Astrocyte (in vitro differentiated cells and primary cell): Measurements from ENCODE around the gene SH3BP4. TPM values are rescaled to one million over a fixed set of nuclear protein-coding genes. Genes with fewer than 3 reads are reported as not detected.

Experiments
- DNase-seq: peaks from one replicate; pipeline ENCODE4 v3.0.0-alpha.2; 2010; ENCODE audit warnings: low read depth
- FAIRE-seq: peaks from 2 replicates; lab custom pipeline; 2011; peaks lifted over from hg19 to GRCh38; lab: Jason Lieb, UNC
- H2AFZ ChIP-seq: 2 replicates; pipeline ENCODE4 v1.6.0; 2012; ENCODE audit warnings: low read depth, low read length, inconsistent platforms
- H3K27ac ChIP-seq: 2 replicates; pipeline ENCODE4 v1.5.1; 2011; ENCODE audit warnings: low read depth, low read length, inconsistent platforms
- H3K27me3 ChIP-seq: 2 replicates; pipeline ENCODE4 v1.6.0; 2011; ENCODE audit warnings: low read length, inconsistent platforms; ENCODE audit not compliant: insufficient read depth
- H3K36me3 ChIP-seq: 2 replicates; pipeline ENCODE4 v1.5.1; 2011; ENCODE audit warnings: low read length, inconsistent platforms; ENCODE audit not compliant: insufficient read depth
- H3K4me1 ChIP-seq: 2 replicates; pipeline ENCODE4 v1.5.1; 2011; ENCODE audit warnings: low read length, inconsistent platforms; ENCODE audit not compliant: insufficient read depth
- H3K4me2 ChIP-seq: 2 replicates; pipeline ENCODE4 v1.6.0; 2012; ENCODE audit warnings: low read length, inconsistent platforms
- H3K4me3 ChIP-seq: 2 replicates; pipeline ENCODE4 v1.5.1; 2011; ENCODE audit warnings: low read depth, mild to moderate bottlenecking, low read length, inconsistent platforms; ENCODE audit not compliant: insufficient read depth
- H3K79me2 ChIP-seq: 2 replicates; pipeline ENCODE4 v1.6.0; 2012; ENCODE audit warnings: mild to moderate bottlenecking, low read length, inconsistent platforms; ENCODE audit not compliant: insufficient read depth
- H3K9ac ChIP-seq: 2 replicates; pipeline ENCODE4 v1.6.0; 2012; ENCODE audit warnings: mild to moderate bottlenecking, low read length, inconsistent platforms
- H3K9me3 ChIP-seq: 2 replicates; pipeline ENCODE4 v1.5.1; 2012; ENCODE audit warnings: low read depth, mild to moderate bottlenecking, low read length, inconsistent platforms; ENCODE audit not compliant: insufficient read depth
- H4K20me1 ChIP-seq: 2 replicates; pipeline ENCODE4 v1.6.0; 2012; ENCODE audit warnings: low read length, inconsistent platforms; ENCODE audit not compliant: insufficient read depth
- H3K27ac Mint-ChIP-seq: one replicate; pipeline ENCODE4 v1.8.0; 2021; ENCODE audit warnings: mild to moderate bottlenecking, mixed read lengths; ENCODE audit not compliant: unreplicated experiment
- H3K27me3 Mint-ChIP-seq: one replicate; pipeline ENCODE4 v1.8.0; 2021; ENCODE audit warnings: low read depth, mixed read lengths; ENCODE audit not compliant: unreplicated experiment
- H3K36me3 Mint-ChIP-seq: one replicate; pipeline ENCODE4 v1.8.0; 2021; ENCODE audit warnings: low read depth, mixed read lengths; ENCODE audit not compliant: unreplicated experiment
- H3K4me1 Mint-ChIP-seq: one replicate; pipeline ENCODE4 v1.8.0; 2021; ENCODE audit warnings: low read depth, mixed read lengths; ENCODE audit not compliant: unreplicated experiment
- H3K4me3 Mint-ChIP-seq: one replicate; pipeline ENCODE4 v1.8.0; 2021; ENCODE audit warnings: mild to moderate bottlenecking, moderate library complexity, mixed read lengths; ENCODE audit not compliant: unreplicated experiment
- H3K9me3 Mint-ChIP-seq: one replicate; pipeline ENCODE4 v1.8.0; 2021; ENCODE audit warnings: mild to moderate bottlenecking, mixed read lengths; ENCODE audit not compliant: unreplicated experiment
- EZH2 ChIP-seq: IDR thresholded peaks from 2 replicates; pipeline ENCODE4 v1.6.1; 2012; ENCODE audit warnings: mild to moderate bottlenecking, low read length, inconsistent platforms; ENCODE audit not compliant: insufficient read depth
- total RNA-seq: library from RNA; stranded (reverse); gene quantifications from 2 replicates; pipeline ENCODE4 v1.2.1, GENCODE V29; 2021
- TF ChIP-seq, protein P1 (sequence below): IDR thresholded peaks from 2 replicates; pipeline ENCODE4 v1.5.1; 2011; ENCODE audit warnings: low read depth, mild to moderate bottlenecking, inconsistent platforms, low read length, moderate library complexity; ENCODE audit not compliant: insufficient read depth

SH3BP4 gene
- total RNA-seq, 1 donor from 2014 or later: 127 TPM

DNA sequence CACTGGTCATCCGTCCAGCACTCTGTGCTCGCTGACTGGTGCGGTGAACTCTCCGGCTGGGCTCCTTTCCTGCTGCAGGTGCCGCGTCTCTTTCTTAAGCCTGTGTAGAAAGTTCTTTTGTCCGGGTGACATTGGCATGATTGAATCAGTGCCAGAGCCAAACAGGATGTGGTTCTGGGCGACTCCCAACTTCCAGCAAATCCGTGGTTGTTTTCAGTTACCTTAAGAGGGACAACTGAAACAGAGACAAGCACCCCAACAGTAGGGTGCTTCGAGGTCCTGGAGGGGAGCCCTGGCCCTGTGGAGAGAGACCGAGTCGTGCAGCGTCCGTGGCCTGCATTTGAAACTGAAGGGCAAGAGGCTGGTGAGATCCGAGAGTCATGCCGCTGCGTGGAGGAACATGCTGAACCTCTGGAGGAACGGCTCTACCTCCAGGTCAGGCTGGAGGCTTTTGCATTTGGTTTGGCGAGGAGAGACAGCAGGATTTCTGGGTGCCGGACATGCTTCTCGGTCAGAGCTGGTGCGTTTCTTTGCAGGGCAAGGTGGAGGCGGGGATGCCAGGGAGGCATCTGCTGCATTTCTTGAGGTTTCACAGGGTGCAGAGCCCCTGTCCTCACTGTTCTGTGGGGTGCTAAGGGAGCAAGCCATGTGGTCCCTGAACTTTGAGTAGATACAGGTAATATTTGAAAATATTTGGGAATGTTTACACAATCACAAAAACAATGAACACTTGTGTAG, 26.8 kb downstream of the SH3BP4 start:
- Histone ChIP-seq H3K27ac (peak overlapping the region; percentile 93), H2AFZ (no peak overlapping the region), H3K9me3 (no peaks in the 10 kb centered on the region), H3K4me1 (peaks cover 70% of the 10 kb centered on the region), H3K9ac (peak overlapping the region; percentile 32), H3K4me2 (peak overlapping the region; percentile 67), H3K36me3 (peaks cover 16% of the 10 kb centered on the region), H4K20me1 (peaks cover 90% of the 10 kb centered on the region), H3K79me2 (peaks cover 92% of the 10 kb centered on the region), H3K4me3 (no peak overlapping the region), H3K27me3 (no peaks in the 10 kb centered on the region)
- Mint-ChIP-seq H3K27me3 (no peaks in the 10 kb centered on the region), H3K27ac (peak overlapping the region; percentile 87), H3K4me1 (peaks cover 76% of the 10 kb centered on the region), H3K36me3 (peaks cover 38% of the 10 kb centered on the region), H3K4me3 (peak overlapping the region; percentile 16), H3K9me3 (peaks cover 3% of the 10 kb centered on the region)
- DNase-seq (peak; percentile 68), FAIRE-seq (no peak)
- no peak for TF ChIP-seq EZH2
- TF ChIP-seq, protein P1, sequence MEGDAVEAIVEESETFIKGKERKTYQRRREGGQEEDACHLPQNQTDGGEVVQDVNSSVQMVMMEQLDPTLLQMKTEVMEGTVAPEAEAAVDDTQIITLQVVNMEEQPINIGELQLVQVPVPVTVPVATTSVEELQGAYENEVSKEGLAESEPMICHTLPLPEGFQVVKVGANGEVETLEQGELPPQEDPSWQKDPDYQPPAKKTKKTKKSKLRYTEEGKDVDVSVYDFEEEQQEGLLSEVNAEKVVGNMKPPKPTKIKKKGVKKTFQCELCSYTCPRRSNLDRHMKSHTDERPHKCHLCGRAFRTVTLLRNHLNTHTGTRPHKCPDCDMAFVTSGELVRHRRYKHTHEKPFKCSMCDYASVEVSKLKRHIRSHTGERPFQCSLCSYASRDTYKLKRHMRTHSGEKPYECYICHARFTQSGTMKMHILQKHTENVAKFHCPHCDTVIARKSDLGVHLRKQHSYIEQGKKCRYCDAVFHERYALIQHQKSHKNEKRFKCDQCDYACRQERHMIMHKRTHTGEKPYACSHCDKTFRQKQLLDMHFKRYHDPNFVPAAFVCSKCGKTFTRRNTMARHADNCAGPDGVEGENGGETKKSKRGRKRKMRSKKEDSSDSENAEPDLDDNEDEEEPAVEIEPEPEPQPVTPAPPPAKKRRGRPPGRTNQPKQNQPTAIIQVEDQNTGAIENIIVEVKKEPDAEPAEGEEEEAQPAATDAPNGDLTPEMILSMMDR: no peak

DNA sequence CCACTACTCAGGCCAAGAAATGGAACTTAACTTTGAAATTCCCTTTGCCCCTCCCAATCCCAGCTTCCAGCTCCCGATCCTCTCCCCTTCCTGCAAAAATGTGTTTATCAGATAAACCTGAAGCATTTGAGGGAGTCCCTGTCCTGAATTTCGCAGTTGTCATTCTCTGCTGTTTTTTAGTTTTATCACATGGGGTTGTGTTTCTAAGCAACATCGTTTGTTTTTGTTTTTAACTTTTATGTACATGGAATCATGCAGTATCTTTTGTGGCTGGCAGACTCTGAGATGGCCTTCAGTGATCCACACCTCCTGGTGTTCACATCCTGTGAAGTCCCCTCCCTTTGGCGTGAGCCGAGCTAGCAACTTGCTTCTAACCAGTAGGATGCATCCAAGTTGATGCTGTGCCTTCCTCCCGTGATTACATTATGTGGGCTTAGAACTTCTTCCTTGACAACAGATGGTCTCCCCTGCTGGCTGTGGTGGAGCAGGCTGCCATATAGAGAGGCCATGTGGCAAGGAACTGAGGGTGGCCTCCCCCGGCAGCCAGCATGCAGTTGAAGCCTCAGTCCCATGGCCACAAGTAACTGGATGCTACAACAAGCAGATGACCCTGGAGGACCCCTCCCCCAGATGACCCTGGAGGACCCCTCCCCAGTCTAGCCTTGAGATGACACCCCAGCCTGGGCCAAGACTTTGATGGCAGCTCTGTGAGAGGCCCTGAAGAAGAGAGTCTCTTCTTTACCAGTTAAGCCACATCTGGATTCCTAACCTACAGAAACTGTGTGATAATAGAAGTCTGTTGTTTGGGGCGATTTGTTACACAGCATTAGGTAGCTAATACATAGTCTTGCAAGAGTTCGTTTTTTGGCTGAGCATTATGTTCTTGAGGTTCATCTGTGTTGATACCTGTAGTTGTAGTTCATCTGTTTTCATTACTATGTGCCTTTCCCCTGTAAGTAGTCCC, 27.7 kb downstream of the SH3BP4 start:
- no peak for FAIRE-seq
- Histone ChIP-seq H3K9ac (no peak overlapping the region), H3K4me2 (peak overlapping the region; percentile 67), H3K36me3 (peaks cover 18% of the 10 kb centered on the region), H2AFZ (no peak overlapping the region), H3K9me3 (no peaks in the 10 kb centered on the region), H3K27me3 (no peaks in the 10 kb centered on the region), H3K4me1 (peaks cover 72% of the 10 kb centered on the region), H3K79me2 (peaks cover 93% of the 10 kb centered on the region), H4K20me1 (peaks cover 90% of the 10 kb centered on the region), H3K4me3 (no peak overlapping the region), H3K27ac (peak overlapping the region; percentile 93)
- no peak for TF ChIP-seq EZH2
- TF ChIP-seq, protein P1: no peak
- Mint-ChIP-seq H3K27me3 (no peaks in the 10 kb centered on the region), H3K36me3 (peaks cover 38% of the 10 kb centered on the region), H3K4me3 (peak overlapping the region; percentile 45), H3K4me1 (peaks cover 81% of the 10 kb centered on the region), H3K27ac (peak overlapping the region; percentile 90), H3K9me3 (peaks cover 3% of the 10 kb centered on the region)
- DNase-seq: no peak
